GM12878 (cell line): Measurements from ENCODE around the gene FBN3.

Experiments
- CTCF ChIP-seq, 3 experiments: IDR thresholded peaks in 2 of 3; conservative IDR thresholded peaks in 1 of 3; 2 replicates each; pipeline ENCODE4 v1.5.1; 2011; ENCODE audit warnings: low read depth in 3 of 3, low read length in 3 of 3, mild to moderate bottlenecking in 3 of 3, control low read depth in 2 of 3, moderate library complexity in 2 of 3, inconsistent platforms in 1 of 3, mixed read lengths in 1 of 3; ENCODE audit not compliant: control insufficient read depth in 2 of 3, insufficient read depth in 1 of 3; ENCODE audit errors: extremely low read depth in 1 of 3
- EZH2 ChIP-seq: IDR thresholded peaks from 2 replicates; pipeline ENCODE4 v1.6.1; 2012; ENCODE audit warnings: low read depth, mild to moderate bottlenecking, control low read depth, inconsistent platforms, low read length, borderline replicate concordance; ENCODE audit not compliant: control insufficient read depth
- FOXK2 ChIP-seq: fragments of 450-650 bp; IDR thresholded peaks from 2 replicates; pipeline ENCODE4 v1.6.1; 2017; ENCODE audit warnings: mild to moderate bottlenecking, moderate library complexity
- HDGF ChIP-seq: fragments of 450-650 bp; IDR thresholded peaks from 2 replicates; pipeline ENCODE4 v1.6.1; 2016; ENCODE audit warnings: antibody characterized with exemption
- MAX ChIP-seq: IDR thresholded peaks from 2 replicates; pipeline ENCODE4 v1.6.1; 2012; ENCODE audit warnings: low read depth, low read length, improper control_type of control experiment
- NR2C1 ChIP-seq: fragments of 450-650 bp; IDR thresholded peaks from 2 replicates; pipeline ENCODE4 v1.6.1; 2017; ENCODE audit warnings: antibody characterized with exemption, mild to moderate bottlenecking, moderate library complexity
- POLR2AphosphoS5 ChIP-seq: IDR thresholded peaks from 2 replicates; pipeline ENCODE4 v1.6.1; 2011; ENCODE audit warnings: mild to moderate bottlenecking, low read length, inconsistent platforms
- SIN3A ChIP-seq: IDR thresholded peaks from 2 replicates; pipeline ENCODE4 v1.6.1; 2012; ENCODE audit warnings: low read depth, low read length, improper control_type of control experiment
- YY1 ChIP-seq: IDR thresholded peaks from 2 replicates; pipeline ENCODE4 v1.6.1; 2011; ENCODE audit warnings: low read depth, mild to moderate bottlenecking, low read length

GRCh38 chr19:8021374-8021773 is 128.0 kb downstream of the FBN3 start:
- TF ChIP-seq CTCF (IDR thresholded peaks at IDR 0.05 in 2 of 3, conservative IDR thresholded peaks at IDR 0.05 in 1 of 3; ENCODE audit: control insufficient read depth in 2 of 3, extremely low read depth in 1 of 3, insufficient read depth in 1 of 3, low read depth in 3 of 3, low read length in 3 of 3) = no peak
- no peak for TF ChIP-seq YY1
- TF ChIP-seq NR2C1 = no peak
- TF ChIP-seq EZH2 = no peak
- no peak for TF ChIP-seq MAX
- no peak for TF ChIP-seq SIN3A
- no peak for TF ChIP-seq FOXK2
- no peak for TF ChIP-seq HDGF
- no peak for TF ChIP-seq POLR2AphosphoS5
